ENCODE measurements around the gene CCT8L2. TPM values are rescaled to one million over a fixed set of nuclear protein-coding genes. Genes with fewer than 3 reads are reported as not detected.
"Not testable (repeated sequence)": the region's sequence is repeated elsewhere in the genome, so short reads cannot be mapped to it uniquely, and the experiment has no call there.

CCT8L2 gene
- total RNA-seq, 1 experiment from 2014 or later = not detected

DNA sequence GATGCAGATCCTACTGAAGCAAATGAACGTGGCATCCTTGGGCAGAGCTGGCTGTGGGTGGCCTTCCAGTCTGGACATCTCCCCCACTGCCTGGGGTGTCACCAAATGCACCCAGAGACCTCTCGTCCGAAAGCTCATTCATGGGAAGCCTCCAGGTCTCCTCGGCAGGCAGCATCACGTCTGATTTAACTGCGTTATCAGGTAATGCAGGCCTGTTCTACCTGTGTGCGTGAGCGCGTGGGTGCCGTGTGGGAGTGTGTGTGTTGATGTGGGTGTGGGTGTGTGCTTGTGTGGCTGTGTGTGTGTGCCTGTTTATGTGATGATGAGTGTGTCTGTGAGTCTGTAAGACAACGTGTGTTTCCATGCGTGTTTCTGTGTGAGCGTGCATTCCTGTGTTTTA lies 35.1 kb downstream of the CCT8L2 start:
- H4K5ac ChIP-seq (ENCODE audit: insufficient read length, low read depth, low read length); H3K4ac ChIP-seq (ENCODE audit: low read depth, low read length); H2AK5ac ChIP-seq (ENCODE audit: insufficient read length, low read length); H3K79me2 ChIP-seq (ENCODE audit: insufficient read depth, low read length); H3K36me3 Mint-ChIP-seq (ENCODE audit: insufficient read depth in 1 of 3, low read depth in 3 of 3); H3K4me1 ChIP-seq (ENCODE audit: insufficient read depth, low read length); H2BK120ac ChIP-seq (ENCODE audit: low read depth, low read length, poor library complexity, severe bottlenecking); H2BK20ac ChIP-seq (ENCODE audit: low read depth, low read length, poor library complexity, severe bottlenecking); H3K4me2 ChIP-seq (ENCODE audit: insufficient read depth, insufficient read length, low read length); H3K27me3 ChIP-seq (ENCODE audit: insufficient read depth, low read length); H3K23me2 ChIP-seq (ENCODE audit: insufficient read length, low read depth, low read length, poor library complexity, severe bottlenecking); H3K4me1 Mint-ChIP-seq; H3K27ac ChIP-seq (ENCODE audit: insufficient read length, low read depth, low read length); H3K56ac ChIP-seq (ENCODE audit: insufficient read length, low read depth, low read length); H3K27ac Mint-ChIP-seq; H2AFZ ChIP-seq (ENCODE audit: low read length); H3K79me1 ChIP-seq (ENCODE audit: insufficient read depth, low read depth, low read length, poor library complexity, severe bottlenecking); DNase-seq; H3T11ph ChIP-seq (ENCODE audit: low read length); H4K8ac ChIP-seq (replicated peaks; ENCODE audit: insufficient read length, low read depth, low read length); H2BK15ac ChIP-seq (ENCODE audit: low read depth, low read length); H3K27me3 Mint-ChIP-seq (ENCODE audit: low read depth); H2BK12ac ChIP-seq (ENCODE audit: insufficient read length, low read depth, low read length); H3K23ac ChIP-seq (ENCODE audit: insufficient read length, low read depth, low read length); H4K91ac ChIP-seq (ENCODE audit: insufficient read length, low read depth, low read length); H3K18ac ChIP-seq (ENCODE audit: insufficient read length, low read depth, low read length); H3K14ac ChIP-seq (ENCODE audit: insufficient read depth, low read length); H3K4me3 Mint-ChIP-seq; H3K9ac ChIP-seq (ENCODE audit: extremely low read depth, insufficient read length, low read length); H4K20me1 ChIP-seq (ENCODE audit: control insufficient read depth, insufficient read depth, insufficient read length); H2BK5ac ChIP-seq (ENCODE audit: insufficient read length, low read length): not testable (repeated sequence)
- no CpG with 5 or more reads among the region's 13 CpGs for WGBS (ENCODE audit: extremely low coverage, insufficient read length, low lambda C conversion rate)
- H3K9me3 ChIP-seq (ENCODE audit: control insufficient read depth, low read depth, low read length) = peaks cover 16% of the 10 kb centered on the region
- peaks cover 50 to 69% of the 10 kb centered on the region in 2 experiments for H3K9me3 Mint-ChIP-seq

DNA sequence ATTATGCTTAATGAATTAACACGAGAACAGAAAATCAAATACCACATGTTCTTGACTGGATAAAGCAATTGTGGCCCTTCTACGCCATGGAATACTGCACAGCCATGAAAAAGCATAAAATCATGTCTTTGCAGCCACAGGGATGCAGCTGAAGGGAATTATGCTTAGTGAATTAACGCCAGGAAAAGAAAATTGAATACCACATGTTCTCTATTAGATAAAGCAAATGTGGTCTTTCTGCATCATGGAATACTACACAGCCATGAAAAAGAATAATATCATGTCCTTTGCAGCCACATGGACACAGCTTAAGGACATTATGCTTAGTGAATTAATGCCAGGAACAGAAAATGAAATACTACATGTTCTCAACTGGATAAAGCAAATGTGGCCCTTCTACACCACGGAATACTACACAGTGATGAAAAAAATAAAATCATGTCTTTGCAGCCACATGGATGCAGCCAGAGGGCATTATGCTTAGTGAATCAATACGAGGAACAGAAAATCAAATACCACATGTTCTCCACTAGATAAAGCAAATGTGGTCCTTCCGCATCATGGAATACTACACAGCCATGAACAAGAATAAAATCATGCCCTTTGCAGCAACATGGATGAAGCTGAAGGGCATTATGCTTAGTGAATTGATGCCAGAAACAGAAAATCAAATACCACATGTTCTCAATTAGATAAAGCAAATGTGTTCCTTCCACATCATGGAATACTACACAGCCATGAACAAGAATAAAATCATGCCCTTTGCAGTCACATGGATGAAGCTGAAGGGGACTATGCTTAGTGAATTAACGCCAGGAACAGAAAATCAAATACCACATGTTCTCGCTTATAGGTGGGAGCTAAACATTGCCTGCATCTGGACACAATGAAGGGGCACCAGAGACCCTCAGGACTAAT lies 37.3 kb downstream of the CCT8L2 start:
- not testable (repeated sequence) for H4K5ac ChIP-seq (ENCODE audit: insufficient read length, low read depth, low read length); H3K27me3 ChIP-seq (ENCODE audit: insufficient read depth, low read length); H3K79me1 ChIP-seq (ENCODE audit: insufficient read depth, low read depth, low read length, poor library complexity, severe bottlenecking); H3K4me1 Mint-ChIP-seq; H3K23me2 ChIP-seq (ENCODE audit: insufficient read length, low read depth, low read length, poor library complexity, severe bottlenecking); H3K4me2 ChIP-seq (ENCODE audit: insufficient read depth, insufficient read length, low read length); H3K27ac Mint-ChIP-seq; H3K27me3 Mint-ChIP-seq (ENCODE audit: low read depth); H3K79me2 ChIP-seq (ENCODE audit: insufficient read depth, low read length); H3T11ph ChIP-seq (ENCODE audit: low read length); H3K4me3 Mint-ChIP-seq; H2BK120ac ChIP-seq (ENCODE audit: low read depth, low read length, poor library complexity, severe bottlenecking); H3K36me3 Mint-ChIP-seq (ENCODE audit: insufficient read depth in 1 of 3, low read depth in 3 of 3); H3K56ac ChIP-seq (ENCODE audit: insufficient read length, low read depth, low read length); H3K9ac ChIP-seq (ENCODE audit: extremely low read depth, insufficient read length, low read length); H2BK15ac ChIP-seq (ENCODE audit: low read depth, low read length); H3K18ac ChIP-seq (ENCODE audit: insufficient read length, low read depth, low read length); H2AFZ ChIP-seq (ENCODE audit: low read length); H2AK5ac ChIP-seq (ENCODE audit: insufficient read length, low read length); H3K4ac ChIP-seq (ENCODE audit: low read depth, low read length); H4K20me1 ChIP-seq (ENCODE audit: control insufficient read depth, insufficient read depth, insufficient read length); H4K91ac ChIP-seq (ENCODE audit: insufficient read length, low read depth, low read length); H4K8ac ChIP-seq (replicated peaks; ENCODE audit: insufficient read length, low read depth, low read length); H2BK5ac ChIP-seq (ENCODE audit: insufficient read length, low read length); H3K14ac ChIP-seq (ENCODE audit: insufficient read depth, low read length); H3K27ac ChIP-seq (ENCODE audit: insufficient read length, low read depth, low read length); H3K23ac ChIP-seq (ENCODE audit: insufficient read length, low read depth, low read length); DNase-seq; H2BK20ac ChIP-seq (ENCODE audit: low read depth, low read length, poor library complexity, severe bottlenecking); H3K4me1 ChIP-seq (ENCODE audit: insufficient read depth, low read length); H2BK12ac ChIP-seq (ENCODE audit: insufficient read length, low read depth, low read length)
- peaks cover 55 to 67% of the 10 kb centered on the region in 2 experiments for H3K9me3 Mint-ChIP-seq
- no CpG with 5 or more reads among the region's 8 CpGs for WGBS (ENCODE audit: extremely low coverage, insufficient read length, low lambda C conversion rate)
- H3K9me3 ChIP-seq (ENCODE audit: control insufficient read depth, low read depth, low read length) = peaks cover 11% of the 10 kb centered on the region
